ENCODE measurements around the gene LCMT2. TPM values are rescaled to one million over a fixed set of nuclear protein-coding genes. Genes with fewer than 3 reads are reported as not detected.

LCMT2 gene
- total RNA-seq, 1 donor from 2014 or later = 8.1 TPM

- DNase-seq = no peak
- TF ChIP-seq CTCF (IDR thresholded peaks at IDR 0.05) = no peak
- no peaks in the 10 kb centered on the region for H3K9me3 ChIP-seq
- H3K4me1 ChIP-seq = no peaks in the 10 kb centered on the region
- H3K4me3 ChIP-seq = no peak overlapping the region
- no peaks in the 10 kb centered on the region for H3K27me3 ChIP-seq
- intact Hi-C loops (cut with DNase I) = no loop called here
- no peak overlapping the region for H3K27ac ChIP-seq
- no peaks in the 10 kb centered on the region for H3K36me3 ChIP-seq
- ATAC-seq = no peak
Measured at GRCh38 chr15:43317566-43318184, 12.7 kb downstream of the LCMT2 start.

- Histone ChIP-seq H3K27me3 (no peaks in the 10 kb centered on the region), H3K9me3 (no peaks in the 10 kb centered on the region), H3K36me3 (no peaks in the 10 kb centered on the region), H3K4me1 (no peaks in the 10 kb centered on the region), H3K4me3 (no peak overlapping the region), H3K27ac (no peak overlapping the region)
- ATAC-seq = no peak
- intact Hi-C loops (cut with DNase I) = no loop called here
- no peak for TF ChIP-seq CTCF (IDR thresholded peaks at IDR 0.05)
- no peak for DNase-seq
Measured at GRCh38 chr15:43316971-43317346, 13.4 kb downstream of the LCMT2 start.

GRCh38 chr15:43316016-43316970, 14.1 kb downstream of the LCMT2 start:
- H3K4me1 ChIP-seq = no peaks in the 10 kb centered on the region
- H3K27me3 ChIP-seq = no peaks in the 10 kb centered on the region
- H3K27ac ChIP-seq = no peak overlapping the region
- H3K4me3 ChIP-seq = no peak overlapping the region
- no peak for TF ChIP-seq CTCF (IDR thresholded peaks at IDR 0.05)
- H3K9me3 ChIP-seq = no peaks in the 10 kb centered on the region
- intact Hi-C loops (cut with DNase I) = no loop called here
- no peaks in the 10 kb centered on the region for H3K36me3 ChIP-seq
- no peak for ATAC-seq
- DNase-seq = no peak

GRCh38 chr15:43314171-43314570, 16.2 kb downstream of the LCMT2 start:
- H3K9me3 ChIP-seq = no peaks in the 10 kb centered on the region

GRCh38 chr15:43312378-43312777, 18.0 kb downstream of the LCMT2 start:
- no peaks in the 10 kb centered on the region for H3K9me3 ChIP-seq
- peaks cover 3% of the 10 kb centered on the region for H3K27me3 ChIP-seq
- no peaks in the 10 kb centered on the region for H3K4me1 ChIP-seq
- no peaks in the 10 kb centered on the region for H3K36me3 ChIP-seq
- intact Hi-C loops (cut with DNase I) = no loop called here
- H3K4me3 ChIP-seq = no peak overlapping the region
- no peak for ATAC-seq
- no peak overlapping the region for H3K27ac ChIP-seq
- TF ChIP-seq CTCF (IDR thresholded peaks at IDR 0.05) = no peak
- no peak for DNase-seq

More at GRCh38 chr15:43314171-43314570, 16.2 kb downstream of the LCMT2 start:
- DNase-seq (no peak), ATAC-seq (no peak)
- no peak overlapping the region for H3K4me3 ChIP-seq
- intact Hi-C loops (cut with DNase I) = no loop called here
- no peaks in the 10 kb centered on the region for H3K4me1 ChIP-seq
- no peaks in the 10 kb centered on the region for H3K36me3 ChIP-seq
- no peak overlapping the region for H3K27ac ChIP-seq
- peaks cover 3% of the 10 kb centered on the region for H3K27me3 ChIP-seq
- no peak for TF ChIP-seq CTCF (IDR thresholded peaks at IDR 0.05)
